AG20443 (cell line): ENCODE data around the gene P2RY14.

Experiments used
- DNase-seq: peaks from one replicate; pipeline ENCODE4 v3.0.0; 2012; ENCODE audit warnings: low spot score, mixed read lengths

The P2RY14 gene

DNA sequence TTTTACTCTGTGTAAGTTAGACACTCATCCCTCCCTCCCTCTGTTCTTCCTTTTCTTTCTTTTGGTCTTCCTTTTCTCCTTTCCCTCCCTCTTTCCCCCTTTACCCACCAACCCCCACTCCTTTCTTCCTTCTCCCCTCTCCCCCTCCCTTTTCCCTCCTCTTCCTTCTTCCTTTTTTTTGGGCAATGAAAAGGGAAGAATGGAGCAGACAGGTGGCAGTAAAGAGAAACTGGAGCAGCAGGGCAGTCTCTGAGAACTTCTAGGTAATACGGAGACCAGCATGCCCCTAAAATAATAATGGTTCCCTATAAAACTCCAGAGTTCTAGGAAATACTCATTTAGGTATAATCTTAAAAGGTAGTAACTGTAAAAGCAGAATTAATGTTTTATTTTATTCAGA lies 63.9 kb downstream of the P2RY14 start:
- no peak for DNase-seq

DNA sequence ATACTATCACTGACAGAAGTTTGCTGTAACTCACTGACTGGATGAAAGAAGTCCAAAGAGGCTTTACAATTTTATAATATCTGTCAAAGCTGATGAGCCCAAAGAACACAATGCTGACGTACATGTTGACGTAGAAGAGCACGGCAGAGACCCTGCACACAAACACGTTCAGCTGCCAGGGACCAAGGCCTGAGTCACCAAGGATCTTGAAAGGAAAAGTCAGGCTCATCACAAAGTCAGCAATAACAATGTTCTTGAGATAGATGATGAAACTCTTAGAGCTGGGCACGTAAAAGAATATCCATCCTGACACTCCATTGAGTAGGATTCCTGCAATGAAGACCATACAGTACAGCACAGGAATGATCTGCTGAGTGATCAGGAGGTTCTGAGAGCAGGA lies 64.5 kb downstream of the P2RY14 start:
- DNase-seq, result no peak

DNA sequence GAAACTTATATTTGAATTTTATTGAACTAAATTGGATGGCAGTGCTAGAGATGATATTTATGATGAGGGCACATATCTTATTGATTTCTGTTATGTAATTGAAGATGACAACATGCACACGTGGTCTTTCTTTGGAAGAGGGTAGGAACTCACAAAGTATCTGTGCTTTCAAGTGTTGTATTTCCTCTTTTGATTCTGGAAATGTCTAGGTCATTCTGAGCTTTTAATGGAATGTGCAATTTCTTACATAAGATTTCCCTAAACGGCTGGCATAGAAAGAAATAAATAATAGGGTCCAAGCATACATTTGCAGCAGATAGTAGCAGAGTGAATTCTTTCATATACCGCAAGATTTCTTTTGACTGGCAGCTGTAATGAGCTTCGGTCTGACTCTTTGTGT lies 65.2 kb downstream of the P2RY14 start:
- no peak for DNase-seq

GRCh38 chr3:151210676-151211381 lies 67.5 kb downstream of the P2RY14 start:
- DNase-seq, result no peak

GRCh38 chr3:151209654-151210053 lies 68.7 kb downstream of the P2RY14 start:
- DNase-seq, result no peak

- no peak for DNase-seq
These were observed 72.1 kb downstream of the P2RY14 start for GRCh38 chr3:151206201-151206600.

DNA sequence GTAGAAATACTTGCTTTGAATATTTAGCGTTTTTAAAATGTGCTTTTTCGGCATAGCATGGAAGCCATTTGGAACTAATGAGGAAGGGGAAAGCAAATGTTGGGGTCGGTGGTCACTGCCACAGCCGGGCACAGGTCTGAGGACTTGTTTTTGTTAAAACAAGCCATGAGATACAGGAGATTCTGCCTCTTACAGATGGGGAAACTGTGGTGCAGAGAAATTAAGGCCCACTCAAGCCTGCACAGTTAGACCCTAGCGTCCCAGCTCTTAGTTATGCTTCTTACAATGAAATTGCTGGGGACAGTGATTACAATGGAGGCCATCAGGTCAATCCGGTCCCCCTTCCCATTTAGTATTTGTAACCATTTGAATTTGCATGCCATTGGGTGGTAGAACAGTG lies 72.9 kb downstream of the P2RY14 start:
- no peak for DNase-seq

- no peak for DNase-seq
These were observed 73.6 kb downstream of the P2RY14 start for GRCh38 chr3:151204530-151205402.

GRCh38 chr3:151203051-151203420 lies 75.3 kb downstream of the P2RY14 start, which contains the start of gene GPR171:
TSS of gene GPR171 (minus strand) at chr3:151203216. CDS start at chr3:151199386, 3,830 bp downstream.
- DNase-seq, result no peak

- no peak for DNase-seq
These were observed 77.2 kb downstream of the P2RY14 start for GRCh38 chr3:151201051-151201730.

- DNase-seq, result no peak
These were observed 77.8 kb downstream of the P2RY14 start for GRCh38 chr3:151200586-151200985.

DNA sequence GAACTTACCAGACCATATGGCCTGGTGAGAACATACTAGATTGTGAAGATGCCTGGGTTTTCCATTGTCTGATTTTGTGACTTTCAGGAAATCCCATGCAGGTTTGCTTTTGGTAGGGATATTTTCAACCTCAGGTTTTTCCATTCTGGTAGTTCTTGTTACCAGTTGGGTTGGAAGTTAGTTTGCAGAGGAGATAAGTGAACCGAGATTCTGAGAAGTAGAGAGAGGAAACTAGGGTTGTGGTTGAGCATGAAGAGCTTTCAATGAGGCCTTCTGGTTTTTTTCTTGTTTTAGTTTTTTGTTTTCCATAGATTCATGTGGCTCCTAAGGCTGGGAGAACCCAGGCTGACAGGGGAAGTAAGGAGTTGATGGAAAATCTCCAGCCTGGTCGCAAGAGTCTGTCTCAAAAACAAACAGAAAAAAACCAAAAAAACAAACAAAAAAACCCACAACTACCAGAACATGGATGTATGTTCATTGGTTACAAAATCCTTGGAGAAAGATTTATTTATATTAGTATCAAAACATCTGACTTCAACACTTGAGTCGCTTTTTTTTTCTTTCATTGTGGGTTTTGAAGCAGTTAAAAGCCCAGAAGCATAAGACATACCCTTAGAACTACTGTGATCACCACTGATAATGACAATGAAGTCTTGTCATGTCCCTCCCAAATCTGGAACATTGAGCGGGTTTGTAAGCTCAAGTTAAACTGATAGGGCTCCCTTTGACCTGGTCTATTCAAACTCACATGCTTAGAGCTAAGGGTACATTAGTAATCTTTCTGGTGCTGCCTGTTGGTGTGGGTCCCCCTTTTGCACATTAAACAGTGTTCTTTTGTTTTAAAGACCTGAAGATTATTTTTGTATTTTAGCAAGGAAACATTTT lies 78.5 kb downstream of the P2RY14 start:
- DNase-seq, result no peak

GRCh38 chr3:151198849-151199248 lies 79.5 kb downstream of the P2RY14 start:
- DNase-seq, result no peak

DNA sequence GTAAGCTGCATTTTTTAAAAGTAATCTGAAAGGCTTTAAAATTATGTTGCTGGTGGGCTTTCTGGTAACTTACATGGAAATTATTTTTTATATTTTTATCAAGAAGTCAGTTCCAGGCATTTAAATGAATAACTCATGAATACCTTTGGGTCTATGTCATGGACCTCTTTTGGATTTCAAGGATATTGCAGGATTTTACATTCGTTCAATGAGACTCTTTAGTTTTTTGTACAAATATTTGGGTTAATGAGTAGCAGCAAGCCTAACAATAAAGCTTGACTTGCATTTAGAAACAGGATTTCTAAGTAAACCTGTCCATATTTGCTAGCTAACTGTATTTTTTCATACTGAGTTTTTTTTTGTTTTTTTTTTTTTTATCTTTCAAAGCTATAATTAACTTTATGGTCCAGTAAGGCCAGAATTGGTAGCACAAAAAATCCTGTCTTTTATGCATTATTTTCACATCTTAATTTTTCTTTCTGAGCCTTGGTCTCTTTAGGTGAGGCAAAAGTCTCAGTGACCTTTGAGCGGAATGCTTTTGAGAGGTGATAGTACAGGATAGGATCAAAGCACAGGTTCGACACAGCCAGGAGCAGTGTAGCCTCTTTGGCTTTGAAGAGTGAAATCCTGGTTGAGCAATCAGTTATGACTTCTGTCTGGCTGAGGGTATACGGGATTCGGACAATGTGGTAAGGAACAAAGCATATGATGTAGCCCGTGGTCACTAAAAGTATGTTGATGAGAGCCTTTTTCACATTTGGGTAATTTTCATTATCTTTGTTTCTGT lies 80.2 kb downstream of the P2RY14 start:
- DNase-seq, result no peak

DNA sequence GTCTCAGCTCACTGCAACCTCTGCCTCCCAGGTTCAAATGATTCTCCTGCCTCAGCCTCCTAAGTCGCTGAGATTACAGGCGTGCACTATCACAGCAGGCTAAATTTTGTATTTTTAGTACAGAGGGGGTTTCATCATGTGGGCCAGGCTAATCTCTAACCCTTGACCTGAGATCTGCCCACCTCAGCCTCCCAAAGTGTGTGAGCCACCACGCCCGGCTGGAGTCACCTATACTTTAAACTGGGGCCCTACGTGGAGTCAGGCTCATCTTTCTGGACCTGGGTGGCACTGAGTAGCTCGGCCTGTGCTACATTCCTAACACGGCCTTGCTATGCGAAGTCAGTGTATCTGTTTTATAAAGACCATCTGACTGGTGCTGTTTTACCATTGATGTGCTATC lies 81.1 kb downstream of the P2RY14 start:
- DNase-seq, result no peak

- DNase-seq, result no peak
These were observed 81.9 kb downstream of the P2RY14 start for GRCh38 chr3:151196434-151196833.

- DNase-seq, result no peak
These were observed 82.5 kb downstream of the P2RY14 start for GRCh38 chr3:151195826-151196225.

DNA sequence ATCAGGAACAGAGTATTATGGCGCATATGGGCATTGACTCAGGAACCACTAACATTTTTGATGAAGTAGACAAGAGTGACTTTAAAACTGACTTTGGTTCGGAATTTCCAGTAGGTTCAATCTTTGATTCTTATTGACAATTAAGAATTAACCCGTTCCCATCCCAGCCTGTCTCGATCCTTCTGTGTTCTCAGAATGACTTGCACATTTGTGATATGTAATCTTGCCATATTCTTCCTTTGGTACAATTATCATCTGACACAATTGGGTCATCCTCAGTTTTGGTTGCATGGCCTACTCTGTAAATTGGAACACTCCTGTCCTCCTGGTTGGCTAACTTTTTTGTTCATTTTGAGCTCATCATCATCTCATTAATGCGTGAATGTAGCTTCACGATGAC lies 85.8 kb downstream of the P2RY14 start:
- no peak for DNase-seq

- no peak for DNase-seq
These were observed 87.2 kb downstream of the P2RY14 start for GRCh38 chr3:151191095-151191494.

- no peak for DNase-seq
These were observed 95.1 kb downstream of the P2RY14 start for GRCh38 chr3:151183265-151183671.
